Activated B cell treated with CpG ODN at 0.5 μM for 24 hours (primary cell): ENCODE measurements around the gene CHTOP. TPM values are rescaled to one million over a fixed set of nuclear protein-coding genes. Genes with fewer than 3 reads are reported as not detected.

ENCODE experiments used
- ATAC-seq: fragments of 200-7000 bp; cut with Tn5 transposase; one replicate; pipeline ENCODE4 v1.10.0; 2021; ENCODE audit warnings: low read depth, mild to moderate bottlenecking, moderate library complexity
- CTCF ChIA-PET: fragments of 350-600 bp; sonication (Branson Sonifier 250); formaldehyde crosslinking; loops from one replicate; lab custom pipeline; 2021; ENCODE audit warnings: antibody characterized with exemption; lab: Charles Lee
- POLR2A ChIA-PET: fragments of 350-600 bp; sonication (Branson Sonifier 250); formaldehyde crosslinking; loops from one replicate; lab custom pipeline; 2021; ENCODE audit warnings: antibody characterized with exemption; lab: Charles Lee
- DNase-seq: peaks from one replicate; pipeline ENCODE4 v3.0.0; 2022
- H3K27ac Mint-ChIP-seq: one replicate; pipeline ENCODE4 v1.8.0; 2020; ENCODE audit warnings: mixed read lengths
- H3K27me3 Mint-ChIP-seq: one replicate; pipeline ENCODE4 v1.8.0; 2021; ENCODE audit warnings: mixed read lengths
- H3K36me3 Mint-ChIP-seq: one replicate; pipeline ENCODE4 v1.8.0; 2021; ENCODE audit warnings: low read depth, mixed read lengths
- H3K4me1 Mint-ChIP-seq: one replicate; pipeline ENCODE4 v1.8.0; 2021; ENCODE audit warnings: mixed read lengths
- H3K4me3 Mint-ChIP-seq: one replicate; pipeline ENCODE4 v1.8.0; 2020; ENCODE audit warnings: mild to moderate bottlenecking, mixed read lengths
- H3K9me3 Mint-ChIP-seq: one replicate; pipeline ENCODE4 v1.8.0; 2020; ENCODE audit warnings: mixed read lengths
- intact Hi-C: fragments of 100-400 bp; cut with micrococcal nuclease; formaldehyde crosslinking; loops from one replicate; pipeline ENCODE4 v1.15.1; 2024
- total RNA-seq: library from RNA; stranded (reverse); gene quantifications from 2 replicates; pipeline ENCODE4 v1.2.3, GENCODE V29; 2022
- TF ChIP-seq, protein P1 (sequence below): fragments of 200-600 bp; IDR thresholded peaks from one replicate; pipeline ENCODE4 v1.8.0; 2022; ENCODE audit warnings: antibody characterized with exemption, mild to moderate bottlenecking

Gene CHTOP
- total RNA-seq, 1 donor from 2014 or later = 148 TPM

DNA sequence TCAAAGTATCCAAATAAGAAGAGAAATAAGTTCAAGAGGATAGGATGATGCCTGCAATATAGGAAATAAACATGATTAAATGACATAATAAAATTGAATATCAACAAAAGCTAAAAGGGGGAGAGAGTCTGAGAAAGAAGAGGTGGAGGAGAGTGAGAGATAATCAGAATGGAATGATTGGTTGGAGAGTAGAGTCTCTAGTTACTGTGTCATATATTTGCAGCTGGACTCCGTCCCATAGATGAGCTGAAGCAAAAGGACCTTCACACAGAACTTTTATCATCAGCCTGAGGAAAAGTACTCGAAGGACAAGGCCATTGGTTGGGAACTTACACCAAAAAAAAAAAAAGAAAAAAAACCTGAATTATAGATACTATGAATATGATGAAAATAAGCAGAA, 45.4 kb upstream of the CHTOP start:
- CTCF ChIA-PET = interaction anchor here (0.6 kb wide), 1 partner anchor 92 kb away, joined by 3 read pairs; no protein-coding TSS in a partner anchor
- no peak overlapping the region for H3K27ac Mint-ChIP-seq
- intact Hi-C loops = no loop called here
- ATAC-seq = no peak
- H3K27me3 Mint-ChIP-seq = no peaks in the 10 kb centered on the region
- H3K9me3 Mint-ChIP-seq = no peaks in the 10 kb centered on the region
- POLR2A ChIA-PET = interaction anchor here (0.8 kb wide), 1 partner anchor 194 kb away, joined by 6 read pairs; no protein-coding TSS in a partner anchor
- no peaks in the 10 kb centered on the region for H3K36me3 Mint-ChIP-seq
- no peak for DNase-seq
- H3K4me1 Mint-ChIP-seq = no peaks in the 10 kb centered on the region
- H3K4me3 Mint-ChIP-seq = no peak overlapping the region
- TF ChIP-seq, protein P1, sequence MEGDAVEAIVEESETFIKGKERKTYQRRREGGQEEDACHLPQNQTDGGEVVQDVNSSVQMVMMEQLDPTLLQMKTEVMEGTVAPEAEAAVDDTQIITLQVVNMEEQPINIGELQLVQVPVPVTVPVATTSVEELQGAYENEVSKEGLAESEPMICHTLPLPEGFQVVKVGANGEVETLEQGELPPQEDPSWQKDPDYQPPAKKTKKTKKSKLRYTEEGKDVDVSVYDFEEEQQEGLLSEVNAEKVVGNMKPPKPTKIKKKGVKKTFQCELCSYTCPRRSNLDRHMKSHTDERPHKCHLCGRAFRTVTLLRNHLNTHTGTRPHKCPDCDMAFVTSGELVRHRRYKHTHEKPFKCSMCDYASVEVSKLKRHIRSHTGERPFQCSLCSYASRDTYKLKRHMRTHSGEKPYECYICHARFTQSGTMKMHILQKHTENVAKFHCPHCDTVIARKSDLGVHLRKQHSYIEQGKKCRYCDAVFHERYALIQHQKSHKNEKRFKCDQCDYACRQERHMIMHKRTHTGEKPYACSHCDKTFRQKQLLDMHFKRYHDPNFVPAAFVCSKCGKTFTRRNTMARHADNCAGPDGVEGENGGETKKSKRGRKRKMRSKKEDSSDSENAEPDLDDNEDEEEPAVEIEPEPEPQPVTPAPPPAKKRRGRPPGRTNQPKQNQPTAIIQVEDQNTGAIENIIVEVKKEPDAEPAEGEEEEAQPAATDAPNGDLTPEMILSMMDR = no peak

DNA sequence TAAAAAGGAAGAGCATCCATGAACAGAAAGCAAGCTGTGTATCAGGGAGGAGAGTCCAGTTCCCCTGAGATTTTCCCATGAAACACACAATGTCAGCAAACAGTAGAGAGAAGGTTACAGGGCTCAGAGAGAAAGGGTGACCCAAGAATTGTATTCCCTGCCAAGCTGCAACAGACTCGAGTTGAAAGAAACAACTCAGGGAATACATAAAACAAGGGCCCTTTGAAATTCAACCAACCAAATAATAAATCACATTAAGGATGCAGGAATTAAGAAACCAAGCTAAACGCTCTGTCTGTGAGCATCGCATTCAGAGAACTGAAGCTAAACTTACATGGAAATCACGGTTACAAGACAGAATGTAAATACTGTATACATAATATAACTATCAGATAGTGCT, 41.1 kb upstream of the CHTOP start:
- no peaks in the 10 kb centered on the region for H3K9me3 Mint-ChIP-seq
- H3K27me3 Mint-ChIP-seq = no peaks in the 10 kb centered on the region
- H3K4me3 Mint-ChIP-seq = no peak overlapping the region
- no peak for ATAC-seq
- intact Hi-C loops = no loop called here
- TF ChIP-seq, protein P1 = no peak
- POLR2A ChIA-PET = interaction anchor here (0.6 to 1.7 kb wide), 3 partner anchors 17 to 41 kb away, joined by 3 to 9 read pairs (median 4); partner anchors contain the start of gene CHTOP
- H3K27ac Mint-ChIP-seq = no peak overlapping the region
- no peak for DNase-seq
- CTCF ChIA-PET = no interaction called here
- H3K4me1 Mint-ChIP-seq = peaks cover 13% of the 10 kb centered on the region
- no peaks in the 10 kb centered on the region for H3K36me3 Mint-ChIP-seq

DNA sequence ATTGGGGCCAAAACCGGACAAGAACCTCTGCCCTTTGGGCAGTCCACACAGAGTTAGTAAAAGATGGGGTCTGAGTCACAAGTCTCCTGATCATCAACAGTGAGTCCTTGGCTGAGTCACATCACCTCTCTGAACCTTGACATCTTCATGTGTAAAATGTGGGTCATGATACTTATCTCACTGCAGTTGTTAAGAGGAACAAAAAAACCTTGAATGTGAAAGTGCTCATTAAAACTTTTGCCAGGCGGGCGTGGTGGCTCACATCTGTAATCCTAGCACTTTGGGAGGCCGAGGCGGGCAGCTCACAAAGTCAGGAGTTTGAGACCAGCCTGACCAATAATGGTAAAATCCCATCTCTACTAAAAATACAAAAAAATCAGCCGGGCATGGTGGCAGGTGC, 36.7 kb upstream of the CHTOP start:
- DNase-seq (no peak), ATAC-seq (peak; percentile 22)
- Mint-ChIP-seq H3K27me3 (no peaks in the 10 kb centered on the region), H3K9me3 (no peaks in the 10 kb centered on the region), H3K4me3 (peak overlapping the region; percentile 64), H3K27ac (peak overlapping the region; percentile 96), H3K36me3 (no peaks in the 10 kb centered on the region), H3K4me1 (peaks cover 44% of the 10 kb centered on the region)
- ChIA-PET CTCF (no interaction called here), POLR2A (interaction anchor here (0.7 to 5.8 kb wide), 6 partner anchors 25 to 133 kb away, joined by 5 to 138 read pairs (median 23); partner anchors contain the start of genes CHTOP, INTS3, S100A1 and S100A13)
- intact Hi-C loops = no loop called here
- TF ChIP-seq, protein P1 = no peak

DNA sequence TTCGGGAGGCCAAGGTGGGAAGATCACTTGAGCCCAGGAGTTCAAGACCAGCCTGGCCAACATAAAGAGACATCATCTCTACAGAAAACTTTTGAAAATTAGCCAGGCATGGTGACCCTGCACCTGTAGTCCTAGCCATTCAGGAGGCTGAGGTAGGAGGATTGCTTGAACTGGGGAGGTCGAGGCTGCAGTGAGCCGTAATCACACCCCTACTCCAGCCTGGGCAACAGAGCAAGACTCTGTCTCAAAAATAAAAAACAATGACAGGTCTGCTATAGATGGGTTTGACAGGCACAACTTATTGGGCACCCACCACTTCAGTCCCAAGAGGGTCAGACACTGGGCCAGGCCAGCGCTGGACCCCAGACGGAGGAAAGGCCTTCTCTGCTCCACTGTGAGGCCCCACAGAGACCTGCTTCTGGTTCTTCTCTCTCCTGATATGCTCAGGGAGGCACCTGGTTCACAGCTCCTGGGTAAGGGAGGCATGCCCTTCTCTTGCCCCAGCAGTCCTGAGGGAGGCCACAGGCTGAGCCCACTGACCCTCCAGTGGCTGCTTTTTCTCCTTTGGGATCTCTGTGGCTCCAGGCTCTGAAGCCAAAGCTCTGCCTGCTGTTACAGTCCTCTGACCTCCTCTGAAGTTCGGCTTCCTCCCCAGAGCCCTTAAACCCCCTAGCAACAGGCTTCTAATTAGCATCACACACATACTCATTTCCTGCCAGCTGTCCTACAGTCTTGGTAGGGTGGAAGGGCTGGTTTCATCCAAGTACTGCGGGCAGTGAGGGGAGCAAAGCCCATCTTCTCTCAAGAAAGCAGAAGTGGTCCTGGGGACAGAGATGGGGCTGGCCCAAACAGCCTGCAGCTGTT, 35.3 kb upstream of the CHTOP start:
- DNase-seq = peak; percentile 57
- H3K4me3 Mint-ChIP-seq = peak overlapping the region; percentile 73

More for the DNA sequence above, 35.3 kb upstream of the CHTOP start:
- ChIA-PET CTCF (interaction anchor here (0.6 to 2.2 kb wide), 8 partner anchors 26 to 674 kb away, joined by 3 to 9 read pairs (median 4); partner anchors contain the start of genes CHTOP, HAX1 and S100A13), POLR2A (interaction anchor here (0.6 to 5.8 kb wide), 27 partner anchors 8 to 392 kb away, joined by 3 to 138 read pairs (median 5); partner anchors contain the start of genes CHTOP, CREB3L4, INTS3 and RPS27)
- Mint-ChIP-seq H3K9me3 (no peaks in the 10 kb centered on the region), H3K27me3 (no peaks in the 10 kb centered on the region), H3K36me3 (no peaks in the 10 kb centered on the region), H3K4me1 (peaks cover 48% of the 10 kb centered on the region), H3K27ac (peak overlapping the region; percentile 96)
- TF ChIP-seq, protein P1 = no peak
- ATAC-seq = peak; percentile 92
- intact Hi-C loops = loop anchor here (1.0 to 2.0 kb wide), 5 partner anchors 26 to 393 kb away; partner anchors contain the start of genes CHTOP and SNAPIN
